Measurements from ENCODE around the gene PROK2. TPM values are rescaled to one million over a fixed set of nuclear protein-coding genes. Genes with fewer than 3 reads are reported as not detected.

Gene PROK2
- total RNA-seq, 1 experiment from 2014 or later: not detected

- Histone ChIP-seq H3K9ac (ENCODE audit: low read length) (peak overlapping the region; percentile 39; the same call in 1 of the 2 replicates), H3K4me1 (ENCODE audit: insufficient read depth, low read length) (peaks cover 9% of the 10 kb centered on the region), H3K9me3 (ENCODE audit: low read length) (no peaks in the 10 kb centered on the region), H3K79me2 (ENCODE audit: low read length) (no peaks in the 10 kb centered on the region), H3K4me2 (ENCODE audit: low read length) (peak overlapping the region; percentile 96), H3F3A (ENCODE audit: low read length, unreplicated experiment) (no peaks in the 10 kb centered on the region), H2AFZ (ENCODE audit: low read length) (peak overlapping the region; percentile 98), H3K9me2 (replicated peaks; ENCODE audit: low read length) (no peaks in the 10 kb centered on the region), H3K36me3 (ENCODE audit: low read depth, low read length) (no peaks in the 10 kb centered on the region), H3K4me3 (ENCODE audit: low read length) (peak overlapping the region; percentile 82), H4K20me1 (ENCODE audit: low read length) (no peaks in the 10 kb centered on the region), H3K27me3 (ENCODE audit: low read length) (no peaks in the 10 kb centered on the region; the same call in 1 of the 2 replicates), H3K27ac (ENCODE audit: low read length) (no peak overlapping the region)
- TF ChIP-seq EZH2 (IDR thresholded peaks at IDR 0.05; ENCODE audit: low read length, unreplicated experiment): no peak
- no peak for TF ChIP-seq CTCF (conservative IDR thresholded peaks at IDR 0.05; ENCODE audit: low read depth, low read length)
- TF ChIP-seq EZH2phosphoT487 (IDR thresholded peaks at IDR 0.05; ENCODE audit: borderline replicate concordance, low read length): no peak
- no peak; the same call in 1 of the 2 replicates for ATAC-seq
- intact Hi-C loops (cut with micrococcal nuclease): no loop called here
- BruUV-seq (replicated peaks): TSS peak; percentile 47
- no peak for DNase-seq
- POLR2A ChIA-PET (ENCODE audit: unreplicated experiment): interaction anchor here (0.6 kb wide), 1 partner anchor 19 kb away, joined by 4 read pairs; no protein-coding TSS in a partner anchor
- CTCF ChIA-PET: interaction anchor here (0.6 to 1.1 kb wide), 2 partner anchors 13 to 125 kb away, joined by 5 to 6 read pairs; no protein-coding TSS in a partner anchor
Observed at GRCh38 chr3:71724171-71724453, 60.8 kb downstream of the PROK2 start.

- Histone ChIP-seq H2AFZ (ENCODE audit: low read length) (peak overlapping the region; percentile 98; the same call in 1 of the 2 replicates), H3K27me3 (ENCODE audit: low read length) (no peaks in the 10 kb centered on the region; the same call in 1 of the 2 replicates), H3K9me3 (ENCODE audit: low read length) (no peaks in the 10 kb centered on the region), H3K9ac (ENCODE audit: low read length) (no peak overlapping the region), H3K4me2 (ENCODE audit: low read length) (peak overlapping the region; percentile 96), H3K36me3 (ENCODE audit: low read depth, low read length) (no peaks in the 10 kb centered on the region), H3K4me1 (ENCODE audit: insufficient read depth, low read length) (peaks cover 9% of the 10 kb centered on the region), H3K79me2 (ENCODE audit: low read length) (no peaks in the 10 kb centered on the region), H3K9me2 (replicated peaks; ENCODE audit: low read length) (no peaks in the 10 kb centered on the region), H3F3A (ENCODE audit: low read length, unreplicated experiment) (no peaks in the 10 kb centered on the region), H3K4me3 (ENCODE audit: low read length) (peak overlapping the region; percentile 82), H4K20me1 (ENCODE audit: low read length) (no peaks in the 10 kb centered on the region), H3K27ac (ENCODE audit: low read length) (no peak overlapping the region)
- TF ChIP-seq EZH2phosphoT487 (IDR thresholded peaks at IDR 0.05; ENCODE audit: borderline replicate concordance, low read length): no peak
- TF ChIP-seq CTCF (conservative IDR thresholded peaks at IDR 0.05; ENCODE audit: low read depth, low read length): no peak
- TF ChIP-seq EZH2 (IDR thresholded peaks at IDR 0.05; ENCODE audit: low read length, unreplicated experiment): no peak
- ATAC-seq (no peak), DNase-seq (no peak)
- intact Hi-C loops (cut with micrococcal nuclease): no loop called here
- POLR2A ChIA-PET (ENCODE audit: unreplicated experiment): no interaction called here
- CTCF ChIA-PET: interaction anchor here (0.6 to 1.1 kb wide), 2 partner anchors 13 to 125 kb away, joined by 5 read pairs; no protein-coding TSS in a partner anchor
- BruUV-seq (replicated peaks): no TSS peak
Observed at GRCh38 chr3:71723452-71724170, 61.3 kb downstream of the PROK2 start.

- Histone ChIP-seq H3K4me3 (ENCODE audit: low read length) (no peak overlapping the region), H3K27ac (ENCODE audit: low read length) (no peak overlapping the region), H3K79me2 (ENCODE audit: low read length) (no peaks in the 10 kb centered on the region), H3K4me1 (ENCODE audit: insufficient read depth, low read length) (peaks cover 9% of the 10 kb centered on the region), H3K27me3 (ENCODE audit: low read length) (no peaks in the 10 kb centered on the region; the same call in 1 of the 2 replicates), H3K9ac (ENCODE audit: low read length) (no peak overlapping the region), H3K4me2 (ENCODE audit: low read length) (no peak overlapping the region), H4K20me1 (ENCODE audit: low read length) (no peaks in the 10 kb centered on the region), H3K36me3 (ENCODE audit: low read depth, low read length) (no peaks in the 10 kb centered on the region), H3K9me2 (replicated peaks; ENCODE audit: low read length) (no peaks in the 10 kb centered on the region), H3F3A (ENCODE audit: low read length, unreplicated experiment) (no peaks in the 10 kb centered on the region), H3K9me3 (ENCODE audit: low read length) (no peaks in the 10 kb centered on the region), H2AFZ (ENCODE audit: low read length) (no peak overlapping the region)
- intact Hi-C loops (cut with micrococcal nuclease): no loop called here
- POLR2A ChIA-PET (ENCODE audit: unreplicated experiment): no interaction called here
- DNase-seq: no peak
- TF ChIP-seq CTCF (conservative IDR thresholded peaks at IDR 0.05; ENCODE audit: low read depth, low read length) (no peak), EZH2 (IDR thresholded peaks at IDR 0.05; ENCODE audit: low read length, unreplicated experiment) (no peak), EZH2phosphoT487 (IDR thresholded peaks at IDR 0.05; ENCODE audit: borderline replicate concordance, low read length) (no peak)
- no TSS peak for BruUV-seq (replicated peaks)
- no peak for ATAC-seq
- CTCF ChIA-PET: interaction anchor here (1.1 kb wide), 1 partner anchor 12 kb away, joined by 5 read pairs; no protein-coding TSS in a partner anchor
Observed at GRCh38 chr3:71722693-71723092, 62.3 kb downstream of the PROK2 start.

Data from PC-3 (cell line).